ENCODE data around the gene NXPH1. TPM values are rescaled to one million over a fixed set of nuclear protein-coding genes. Genes with fewer than 3 reads are reported as not detected.

Gene NXPH1
- polyA plus RNA-seq, 1 donor (not counting 4 experiments of a cell fraction or from before 2014, with no cell fraction given), result not detected

DNA sequence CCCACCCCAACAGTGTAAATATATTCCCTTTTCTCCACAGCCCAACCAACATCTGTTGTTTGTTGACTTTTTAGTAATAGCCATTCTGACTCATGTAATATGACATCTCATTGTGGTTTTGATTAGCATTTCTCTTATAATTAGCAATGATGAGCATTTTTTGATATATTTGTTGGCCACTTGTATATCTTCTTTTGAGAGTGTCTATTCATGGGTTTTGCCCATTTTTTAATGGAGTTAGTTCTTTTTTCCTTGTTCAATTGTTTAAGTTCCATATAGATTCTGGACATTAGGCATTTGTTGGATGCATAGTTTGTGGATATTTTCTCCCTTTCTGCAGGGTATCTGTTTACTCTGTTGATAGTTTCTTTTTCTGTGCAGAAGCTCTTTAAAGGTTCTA, 340.1 kb downstream of the NXPH1 start:
- H3K79me2 ChIP-seq (ENCODE audit: control insufficient read depth, insufficient read depth, low read length), result no peaks in the 10 kb centered on the region
- H2AFZ ChIP-seq (ENCODE audit: control insufficient read depth, low read length), result no peak overlapping the region
- no peaks in the 10 kb centered on the region for H3K36me3 ChIP-seq (ENCODE audit: control insufficient read depth in 2 of 2, extremely low read depth in 1 of 2, insufficient read depth in 2 of 2, low read length in 2 of 2)
- no peak overlapping the region for H3K4me3 ChIP-seq (ENCODE audit: control insufficient read depth in 2 of 3, extremely low read depth in 1 of 3, insufficient read depth in 2 of 3, low read depth in 1 of 3, low read length in 3 of 3)
- H3K4me1 ChIP-seq (ENCODE audit: control insufficient read depth, extremely low read depth, insufficient read depth, low read length), result no peaks in the 10 kb centered on the region
- no peak overlapping the region for H3K4me2 ChIP-seq (ENCODE audit: control insufficient read depth, extremely low read depth, insufficient read depth, low read depth, low read length)
- DNase-seq (ENCODE audit: low read depth, low spot score) (no peak), FAIRE-seq (no peak)
- H4K20me1 ChIP-seq (ENCODE audit: control insufficient read depth, extremely low read depth, insufficient read depth, low read length), result no peaks in the 10 kb centered on the region
- H3K27ac ChIP-seq (ENCODE audit: control insufficient read depth, insufficient read depth, low read length), result no peak overlapping the region
- dilution Hi-C loops (cut with MboI; ENCODE audit: extremely low pct_ligation_motif_present, low sequenced_read_pairs), result no loop called here
- no peak for TF ChIP-seq CTCF (optimal IDR thresholded peaks at IDR 0.05 in 1 of 3, IDR thresholded peaks at IDR 0.05 in 1 of 3, conservative IDR thresholded peaks at IDR 0.05 in 1 of 3; ENCODE audit: extremely low read depth in 1 of 3, insufficient read depth in 2 of 3, low read length in 3 of 3)
- no peak for TF ChIP-seq EZH2 (IDR thresholded peaks at IDR 0.05; ENCODE audit: low read length)
- no peaks in the 10 kb centered on the region for H3K9me1 ChIP-seq (ENCODE audit: control insufficient read depth, extremely low read depth, insufficient read depth, low read length)
- no peak overlapping the region for H3K9ac ChIP-seq (ENCODE audit: control insufficient read depth, extremely low read depth, insufficient read depth, low read length)
- no peaks in the 10 kb centered on the region for H3K27me3 ChIP-seq (ENCODE audit: control insufficient read depth, extremely low read depth, insufficient read depth, low read length)
- no peaks in the 10 kb centered on the region for H3K9me3 ChIP-seq (ENCODE audit: control insufficient read depth, low read depth, low read length)

GRCh38 chr7:8778459-8778858, 345.1 kb downstream of the NXPH1 start:
- H3K4me3 ChIP-seq (ENCODE audit: control insufficient read depth in 2 of 3, extremely low read depth in 1 of 3, insufficient read depth in 2 of 3, low read depth in 1 of 3, low read length in 3 of 3), result no peak overlapping the region
- no peaks in the 10 kb centered on the region for H3K79me2 ChIP-seq (ENCODE audit: control insufficient read depth, insufficient read depth, low read length)
- no peaks in the 10 kb centered on the region for H3K9me1 ChIP-seq (ENCODE audit: control insufficient read depth, extremely low read depth, insufficient read depth, low read length)
- H3K9me3 ChIP-seq (ENCODE audit: control insufficient read depth, low read depth, low read length), result no peaks in the 10 kb centered on the region
- no peaks in the 10 kb centered on the region for H3K4me1 ChIP-seq (ENCODE audit: control insufficient read depth, extremely low read depth, insufficient read depth, low read length)
- no peaks in the 10 kb centered on the region for H3K27me3 ChIP-seq (ENCODE audit: control insufficient read depth, extremely low read depth, insufficient read depth, low read length)
- H4K20me1 ChIP-seq (ENCODE audit: control insufficient read depth, extremely low read depth, insufficient read depth, low read length), result no peaks in the 10 kb centered on the region
- H3K4me2 ChIP-seq (ENCODE audit: control insufficient read depth, extremely low read depth, insufficient read depth, low read depth, low read length), result no peak overlapping the region
- H3K36me3 ChIP-seq (ENCODE audit: control insufficient read depth in 2 of 2, extremely low read depth in 1 of 2, insufficient read depth in 2 of 2, low read length in 2 of 2), result no peaks in the 10 kb centered on the region
- FAIRE-seq, result no peak
- H3K9ac ChIP-seq (ENCODE audit: control insufficient read depth, extremely low read depth, insufficient read depth, low read length), result no peak overlapping the region
- dilution Hi-C loops (cut with MboI; ENCODE audit: extremely low pct_ligation_motif_present, low sequenced_read_pairs), result no loop called here
- H3K27ac ChIP-seq (ENCODE audit: control insufficient read depth, insufficient read depth, low read length), result no peak overlapping the region
- TF ChIP-seq EZH2 (IDR thresholded peaks at IDR 0.05; ENCODE audit: low read length) (no peak), CTCF (optimal IDR thresholded peaks at IDR 0.05 in 1 of 3, IDR thresholded peaks at IDR 0.05 in 1 of 3, conservative IDR thresholded peaks at IDR 0.05 in 1 of 3; ENCODE audit: extremely low read depth in 1 of 3, insufficient read depth in 2 of 3, low read length in 3 of 3) (no peak)
- no peak overlapping the region for H2AFZ ChIP-seq (ENCODE audit: control insufficient read depth, low read length)
- no peak for DNase-seq (ENCODE audit: low read depth, low spot score)

Data from keratinocyte (primary cell).